Adrenal gland (tissue), 12 donors: ENCODE measurements around the gene REEP5. TPM values are rescaled to one million over a fixed set of nuclear protein-coding genes. Genes with fewer than 3 reads are reported as not detected.

Experiments
- DNase-seq, 7 donors: peaks; one replicate each; pipeline ENCODE4 v3.0.0-alpha.2; 2019 to 2020
- H3K27ac ChIP-seq, 5 donors: fragments of 200-600 bp; sonication (generic) in 4 of 5; 1 replicate in 3 of 5; 2 replicates in 2 of 5; pipeline versions ENCODE4 v1.5.1 to v1.8.0; 2016 to 2020; ENCODE audit warnings: mild to moderate bottlenecking in 1 of 5
- H3K27me3 ChIP-seq: fragments of 200-600 bp; 2 replicates; pipeline ENCODE4 v1.8.0; 2021
- H3K36me3 ChIP-seq, 2 donors: fragments of 200-600 bp; replicated peaks in 1 of 2; 1 replicate in 1 of 2; 2 replicates in 1 of 2; pipeline versions ENCODE4 v1.5.1 to v1.8.0; 2018 to 2022
- H3K4me1 ChIP-seq, 2 donors: fragments of 200-600 bp; replicated peaks in 1 of 2; 1 replicate in 1 of 2; 2 replicates in 1 of 2; pipeline versions ENCODE4 v1.5.1 to v1.8.0; 2018 to 2021
- H3K4me3 ChIP-seq, 4 donors: fragments of 200-600 bp; sonication (generic) in 3 of 4; one replicate each; pipeline ENCODE4 v1.5.1; 2016 to 2018
- H3K9me3 ChIP-seq, 3 donors: fragments of 200-600 bp; sonication (generic) in 1 of 3; replicated peaks in 1 of 3; 1 replicate in 2 of 3; 2 replicates in 1 of 3; pipeline versions ENCODE4 v1.5.1 to v1.8.0; 2016 to 2021
- CTCF ChIP-seq, 6 experiments: fragments of 450-650 bp in 4 of 6; fragments of 200-600 bp in 2 of 6; sonication (generic) in 1 of 6; IDR thresholded peaks; 1 replicate in 5 of 6; 2 replicates in 1 of 6; pipeline versions ENCODE4 v1.5.1 to v1.8.0; 2016 to 2021; ENCODE audit warnings: antibody characterized with exemption in 6 of 6, mild to moderate bottlenecking in 2 of 6, moderate library complexity in 1 of 6
- POLR2A ChIP-seq, 2 donors: fragments of 450-650 bp; IDR thresholded peaks; one replicate each; pipeline ENCODE4 v1.6.1; 2017; ENCODE audit warnings: antibody characterized with exemption in 2 of 2, mild to moderate bottlenecking in 2 of 2, moderate library complexity in 1 of 2
- WGBS, 4 donors: extraction: QIAGEN DNeasy Blood & Tissue Kit in 2 of 4; methylation state at CpG; one replicate each; pipeline versions ENCODE4 v1.1.5 to v1.1.7; 2013 to 2017; 5-methylcytosine and 5-hydroxymethylcytosine counted together
- intact Hi-C, 2 donors: fragments of 100-400 bp; cut with DNase I; formaldehyde crosslinking; loops; one replicate each; pipeline versions ENCODE4 v1.14.1 to v1.15.0; 2022 to 2023
- polyA plus RNA-seq, 3 donors: library from polyadenylated mRNA; stranded (reverse); fragments of 200-250 nt in 2 of 3; fragments of 350-450 nt in 1 of 3; fragmentation: Illumina TruSeq in 1 of 3; extraction: RNeasy Lipid Tissue Mini Kit (QIAGEN cat#74804) in 1 of 3; gene quantifications; one replicate each; pipeline ENCODE4 v1.2.3, GENCODE V29; 2013 to 2014
- total RNA-seq, 9 donors: library from RNA; depleted of rRNA in 4 of 9; stranded (reverse); fragments of >200 nt in 4 of 9; fragments of 120-200 nt in 1 of 9; fragmentation: NEBNext Ultra II Directional in 1 of 9; extraction: Animal tissue kit (Norgen Biotek cat#: 25700) in 1 of 9; gene quantifications; one replicate each; pipeline versions ENCODE4 v1.1.0 to v1.2.4, GENCODE V29; 2013 to 2023
- donor health status: healthy with polysubstance abuse.
- donor health status: Bipolar disorder and iron deficiency.
- donor health status: DM: yes; HTN: yes; CAD: no.
- donor health status: DM: no; HTN: no; CAD: no.
- donor health status: DM: no; HTN: no; CAD: no.
- donor health status: DM: yes; HTN: yes; CAD: no.

REEP5 gene
- total and polyA plus RNA-seq, 12 donors: 73.8 to 198 (median 148) TPM

- Histone ChIP-seq H3K36me3 (peaks cover 0 to 71% of the 10 kb centered on the region in 2 donors), H3K27me3 (no peaks in the 10 kb centered on the region), H3K27ac (no peak overlapping the region), H3K4me3 (no peak overlapping the region), H3K9me3 (no peaks in the 10 kb centered on the region), H3K4me1 (peaks cover 2 to 19% of the 10 kb centered on the region in 2 donors)
- 84 to 93% (median 88%) methylated on average over 5 of the region's 5 CpGs for WGBS, 4 donors
- TF ChIP-seq CTCF (IDR thresholded peaks at IDR 0.05) (no peak), POLR2A (IDR thresholded peaks at IDR 0.05) (no peak)
- no peak for DNase-seq
- intact Hi-C loops: loop anchor here in 1 of 2 donors (10.0 kb wide), 1 partner anchor 57 kb away; the partner anchor contains the start of gene REEP5
Measured at GRCh38 chr5:112867411-112867810, 54.6 kb downstream of the REEP5 start.

- Histone ChIP-seq H3K9me3 (no peaks in the 10 kb centered on the region), H3K4me3 (no peak overlapping the region), H3K36me3 (peaks cover 0 to 71% of the 10 kb centered on the region in 2 donors), H3K4me1 (peaks cover 9 to 25% of the 10 kb centered on the region in 2 donors), H3K27me3 (no peaks in the 10 kb centered on the region), H3K27ac (no peak overlapping the region)
- WGBS, 4 donors: 91 to 98% (median 95%) methylated on average over 2 of the region's 2 CpGs
- intact Hi-C loops: loop anchor here in 1 of 2 donors (10.0 kb wide), 1 partner anchor 58 kb away; the partner anchor contains the start of gene REEP5
- no peak for DNase-seq
- TF ChIP-seq POLR2A (IDR thresholded peaks at IDR 0.05) (no peak), CTCF (IDR thresholded peaks at IDR 0.05) (no peak)
Measured at GRCh38 chr5:112866739-112867138, 55.3 kb downstream of the REEP5 start.

GRCh38 chr5:112865128-112865527, 56.9 kb downstream of the REEP5 start:
- H3K27me3 ChIP-seq: no peaks in the 10 kb centered on the region
- TF ChIP-seq CTCF (IDR thresholded peaks at IDR 0.05): no peak
- no peak for TF ChIP-seq POLR2A (IDR thresholded peaks at IDR 0.05)
- intact Hi-C loops: loop anchor here in 1 of 2 donors (10.0 kb wide), 1 partner anchor 60 kb away; the partner anchor contains the start of gene REEP5
- DNase-seq: no peak
- no peaks in the 10 kb centered on the region for H3K9me3 ChIP-seq
- peaks cover 9 to 31% of the 10 kb centered on the region in 2 donors for H3K4me1 ChIP-seq
- peaks cover 0 to 62% of the 10 kb centered on the region in 2 donors for H3K36me3 ChIP-seq
- H3K27ac ChIP-seq: no peak overlapping the region
- H3K4me3 ChIP-seq: no peak overlapping the region
- 93 to 95% (median 94%) methylated on average over 3 of the region's 3 CpGs for WGBS, 4 donors

GRCh38 chr5:112863549-112863948, 58.5 kb downstream of the REEP5 start:
- H3K36me3 ChIP-seq: peaks cover 0 to 47% of the 10 kb centered on the region in 2 donors
- 50 to 71% (median 65%) methylated on average over 4 of the region's 4 CpGs for WGBS, 4 donors
- H3K4me3 ChIP-seq: no peak overlapping the region
- peaks cover 9 to 31% of the 10 kb centered on the region in 2 donors for H3K4me1 ChIP-seq
- TF ChIP-seq CTCF (IDR thresholded peaks at IDR 0.05) (no peak), POLR2A (IDR thresholded peaks at IDR 0.05) (no peak)
- no peaks in the 10 kb centered on the region for H3K9me3 ChIP-seq
- H3K27me3 ChIP-seq: no peaks in the 10 kb centered on the region
- intact Hi-C loops: loop anchor here in 1 of 2 donors (10.0 kb wide), 1 partner anchor 61 kb away; the partner anchor contains the start of gene REEP5
- peak; percentile 34 to 76 (median 64) for DNase-seq
- H3K27ac ChIP-seq: no peak overlapping the region
